DOHH2 (cell line): ENCODE results near the gene ADK.

Source experiments
- CTCF ChIP-seq: fragments of 200-600 bp; sonication (generic); IDR thresholded peaks from one replicate; pipeline ENCODE4 v1.5.1; 2014; ENCODE audit warnings: antibody characterized with exemption, mild to moderate bottlenecking, low read depth, low read length; ENCODE audit not compliant: poor library complexity, severe bottlenecking
- EZH2phosphoT487 ChIP-seq: fragments of 200-600 bp; sonication (generic); IDR thresholded peaks from 2 replicates; pipeline ENCODE4 v1.6.1; 2017; ENCODE audit warnings: borderline replicate concordance, mild to moderate bottlenecking, antibody characterized with exemption, low read length, moderate library complexity, mixed read lengths

GRCh38 chr10:74244807-74245206 lies 93.8 kb downstream of the ADK start:
- no peak for TF ChIP-seq CTCF
- TF ChIP-seq EZH2phosphoT487, result no peak
